ENCODE measurements around the gene BCL11A. TPM values are rescaled to one million over a fixed set of nuclear protein-coding genes. Genes with fewer than 3 reads are reported as not detected.

The BCL11A gene
- total RNA-seq, 6 experiments from 2014 or later = 0.06 to 0.80 (median 0.37) TPM

GRCh38 chr2:60472041-60472440 lies 81.4 kb downstream of the BCL11A start:
- TF ChIP-seq CTCF (IDR thresholded peaks at IDR 0.05) = no peak
- DNase-seq = no peak
- intact Hi-C loops (cut with DNase I) = no loop called here
- peak in 2 of 4 donors; percentile 27 to 44 for ATAC-seq
- Histone ChIP-seq H3K4me3 (no peak overlapping the region), H3K9me3 (no peaks in the 10 kb centered on the region), H3K27me3 (no peaks in the 10 kb centered on the region), H3K36me3 (no peaks in the 10 kb centered on the region), H3K4me1 (peaks cover 0 to 8% (median 0%) of the 10 kb centered on the region in 4 donors), H3K27ac (no peak overlapping the region)
- 77% methylated on average over 4 of the region's 5 CpGs for WGBS (ENCODE audit: insufficient coverage, low coverage, low lambda C conversion rate, missing lambda C conversion rate)

GRCh38 chr2:60470340-60470739 lies 83.1 kb downstream of the BCL11A start:
- Histone ChIP-seq H3K4me3 (no peak overlapping the region), H3K4me1 (no peaks in the 10 kb centered on the region), H3K27ac (no peak overlapping the region), H3K9me3 (no peaks in the 10 kb centered on the region), H3K36me3 (no peaks in the 10 kb centered on the region), H3K27me3 (no peaks in the 10 kb centered on the region)
- 75% methylated on average over 5 of the region's 5 CpGs for WGBS (ENCODE audit: insufficient coverage, low coverage, low lambda C conversion rate, missing lambda C conversion rate)
- ATAC-seq = no peak
- TF ChIP-seq CTCF (IDR thresholded peaks at IDR 0.05) (no peak), POLR2A (IDR thresholded peaks at IDR 0.05) (no peak)
- intact Hi-C loops (cut with DNase I) = no loop called here
- no peak for DNase-seq

GRCh38 chr2:60469536-60470317 lies 83.7 kb downstream of the BCL11A start:
- Histone ChIP-seq H3K27me3 (no peaks in the 10 kb centered on the region), H3K4me1 (no peaks in the 10 kb centered on the region), H3K9me3 (no peaks in the 10 kb centered on the region), H3K27ac (no peak overlapping the region), H3K4me3 (no peak overlapping the region), H3K36me3 (no peaks in the 10 kb centered on the region)
- no peak for ATAC-seq
- intact Hi-C loops (cut with DNase I) = no loop called here
- TF ChIP-seq CTCF (IDR thresholded peaks at IDR 0.05) = no peak
- no peak for TF ChIP-seq POLR2A (IDR thresholded peaks at IDR 0.05)
- WGBS (ENCODE audit: insufficient coverage, low coverage, low lambda C conversion rate, missing lambda C conversion rate) = 86% methylated on average over 5 of the region's 6 CpGs
- DNase-seq = no peak

GRCh38 chr2:60468382-60469085 lies 84.9 kb downstream of the BCL11A start:
- WGBS (ENCODE audit: insufficient coverage, low coverage, low lambda C conversion rate, missing lambda C conversion rate) = 66% methylated on average over 6 of the region's 7 CpGs
- Histone ChIP-seq H3K27me3 (no peaks in the 10 kb centered on the region), H3K4me3 (no peak overlapping the region), H3K27ac (no peak overlapping the region), H3K36me3 (no peaks in the 10 kb centered on the region), H3K9me3 (no peaks in the 10 kb centered on the region), H3K4me1 (no peaks in the 10 kb centered on the region)
- TF ChIP-seq CTCF (IDR thresholded peaks at IDR 0.05) (no peak), POLR2A (IDR thresholded peaks at IDR 0.05) (no peak)
- ATAC-seq = no peak
- intact Hi-C loops (cut with DNase I) = no loop called here
- no peak for DNase-seq
